H9 (cell line): ENCODE results near the gene CDCA7L. TPM values are rescaled to one million over a fixed set of nuclear protein-coding genes. Genes with fewer than 3 reads are reported as not detected.

Source experiments
- DNase-seq: peaks from one replicate; pipeline ENCODE4 v3.0.0-alpha.2; 2017
- H2AFZ ChIP-seq: one replicate; pipeline ENCODE4 v1.6.1; 2013; ENCODE audit warnings: mild to moderate bottlenecking, low read length, control low read depth, moderate library complexity
- H2AK5ac ChIP-seq: 2 replicates; pipeline ENCODE4 v1.6.1; 2013; ENCODE audit warnings: low read length, control low read depth, mixed read lengths; ENCODE audit not compliant: insufficient read length
- H2BK120ac ChIP-seq: one replicate; pipeline ENCODE4 v1.6.1; 2013; ENCODE audit warnings: low read depth, mild to moderate bottlenecking, low read length, control low read depth, inconsistent platforms; ENCODE audit not compliant: poor library complexity, severe bottlenecking
- H2BK12ac ChIP-seq: 2 replicates; pipeline ENCODE4 v1.6.1; 2013; ENCODE audit warnings: low read length, control low read depth, mixed read lengths, low read depth; ENCODE audit not compliant: insufficient read length
- H2BK15ac ChIP-seq: 2 replicates; pipeline ENCODE4 v1.6.1; 2013; ENCODE audit warnings: low read depth, low read length, control low read depth
- H2BK20ac ChIP-seq: one replicate; pipeline ENCODE4 v1.6.1; 2013; ENCODE audit warnings: low read depth, mild to moderate bottlenecking, low read length, control low read depth, inconsistent platforms; ENCODE audit not compliant: poor library complexity, severe bottlenecking
- H2BK5ac ChIP-seq: 2 replicates; pipeline ENCODE4 v1.6.1; 2013; ENCODE audit warnings: low read length, control low read depth, mixed read lengths; ENCODE audit not compliant: insufficient read length
- H3K14ac ChIP-seq: 2 replicates; pipeline ENCODE4 v1.6.1; 2013; ENCODE audit warnings: low read length, control low read depth; ENCODE audit not compliant: insufficient read depth
- H3K18ac ChIP-seq: 2 replicates; pipeline ENCODE4 v1.6.1; 2013; ENCODE audit warnings: low read depth, mild to moderate bottlenecking, mixed read lengths, low read length, control low read depth; ENCODE audit not compliant: insufficient read length
- H3K23ac ChIP-seq: 2 replicates; pipeline ENCODE4 v1.6.1; 2013; ENCODE audit warnings: low read length, control low read depth, mixed read lengths, low read depth; ENCODE audit not compliant: insufficient read length
- H3K23me2 ChIP-seq: 2 replicates; pipeline ENCODE4 v1.6.1; 2013; ENCODE audit warnings: low read depth, mild to moderate bottlenecking, mixed read lengths, low read length, control low read depth; ENCODE audit not compliant: insufficient read length, poor library complexity, severe bottlenecking
- H3K27ac ChIP-seq: 2 replicates; pipeline ENCODE4 v1.5.1; 2013; ENCODE audit warnings: low read length, control low read depth, mixed read lengths, low read depth; ENCODE audit not compliant: insufficient read length
- H3K27me3 ChIP-seq: 2 replicates; pipeline ENCODE4 v1.6.1; 2013; ENCODE audit warnings: low read length, control low read depth, inconsistent platforms; ENCODE audit not compliant: insufficient read depth
- H3K4ac ChIP-seq: 2 replicates; pipeline ENCODE4 v1.6.1; 2013; ENCODE audit warnings: low read depth, mild to moderate bottlenecking, control low read depth, inconsistent platforms, low read length, moderate library complexity
- H3K4me1 ChIP-seq: 2 replicates; pipeline ENCODE4 v1.6.1; 2013; ENCODE audit warnings: low read length, control low read depth, inconsistent platforms; ENCODE audit not compliant: insufficient read depth
- H3K4me2 ChIP-seq: 2 replicates; pipeline ENCODE4 v1.6.1; 2013; ENCODE audit warnings: low read length, control low read depth, mixed read lengths; ENCODE audit not compliant: insufficient read length, insufficient read depth
- H3K56ac ChIP-seq: 2 replicates; pipeline ENCODE4 v1.6.1; 2013; ENCODE audit warnings: low read depth, mild to moderate bottlenecking, mixed read lengths, low read length, control low read depth; ENCODE audit not compliant: insufficient read length
- H3K79me1 ChIP-seq: 2 replicates; pipeline ENCODE4 v1.6.1; 2013; ENCODE audit warnings: low read depth, mild to moderate bottlenecking, moderate library complexity, low read length, control low read depth, inconsistent platforms; ENCODE audit not compliant: insufficient read depth, poor library complexity, severe bottlenecking
- H3K79me2 ChIP-seq: 2 replicates; pipeline ENCODE4 v1.6.1; 2013; ENCODE audit warnings: low read length, control low read depth, inconsistent platforms; ENCODE audit not compliant: insufficient read depth
- H3K9ac ChIP-seq: 2 replicates; pipeline ENCODE4 v1.6.1; 2013; ENCODE audit warnings: low read length, control low read depth, mixed read lengths; ENCODE audit not compliant: insufficient read length; ENCODE audit errors: extremely low read depth
- H3K9me3 ChIP-seq: one replicate; pipeline ENCODE4 v1.6.1; 2013; ENCODE audit warnings: low read depth, low read length, inconsistent platforms; ENCODE audit not compliant: control insufficient read depth
- H3T11ph ChIP-seq: one replicate; pipeline ENCODE4 v1.6.1; 2013; ENCODE audit warnings: mild to moderate bottlenecking, low read length, control low read depth, inconsistent platforms
- H4K20me1 ChIP-seq: one replicate; pipeline ENCODE4 v1.6.1; 2013; ENCODE audit not compliant: control insufficient read depth, insufficient read length, insufficient read depth
- H4K5ac ChIP-seq: 2 replicates; pipeline ENCODE4 v1.6.1; 2013; ENCODE audit warnings: low read depth, mild to moderate bottlenecking, mixed read lengths, low read length, control low read depth; ENCODE audit not compliant: insufficient read length
- H4K8ac ChIP-seq: replicated peaks from 2 replicates; pipeline ENCODE4 v1.6.1; 2013; ENCODE audit warnings: low read length, control low read depth, mixed read lengths, low read depth; ENCODE audit not compliant: insufficient read length
- H4K91ac ChIP-seq: 2 replicates; pipeline ENCODE4 v1.6.1; 2013; ENCODE audit warnings: low read depth, mild to moderate bottlenecking, moderate library complexity, mixed read lengths, low read length, control low read depth; ENCODE audit not compliant: insufficient read length
- H3K27ac Mint-ChIP-seq, 3 experiments: 2 replicates in 2 of 3; 3 replicates in 1 of 3; pipeline ENCODE4 v1.8.0; 2020 to 2021; ENCODE audit warnings: mixed read lengths in 3 of 3, mild to moderate bottlenecking in 1 of 3, moderate library complexity in 1 of 3
- H3K27me3 Mint-ChIP-seq: 2 replicates; pipeline ENCODE4 v1.8.0; 2021; ENCODE audit warnings: low read depth, mild to moderate bottlenecking, moderate library complexity, mixed read lengths
- H3K36me3 Mint-ChIP-seq, 3 experiments: 2 replicates in 2 of 3; 3 replicates in 1 of 3; pipeline ENCODE4 v1.8.0; 2020 to 2021; ENCODE audit warnings: low read depth in 3 of 3, mixed read lengths in 3 of 3; ENCODE audit not compliant: insufficient read depth in 1 of 3
- H3K4me1 Mint-ChIP-seq, 2 experiments: 2 replicates each; pipeline ENCODE4 v1.8.0; 2020; ENCODE audit warnings: mixed read lengths in 2 of 2
- H3K4me3 Mint-ChIP-seq, 2 experiments: 2 replicates in 1 of 2; 3 replicates in 1 of 2; pipeline ENCODE4 v1.8.0; 2020 to 2021; ENCODE audit warnings: mild to moderate bottlenecking in 2 of 2, mixed read lengths in 2 of 2, moderate library complexity in 1 of 2
- H3K9me3 Mint-ChIP-seq, 2 experiments: 2 replicates in 1 of 2; 3 replicates in 1 of 2; pipeline ENCODE4 v1.8.0; 2020; ENCODE audit warnings: mild to moderate bottlenecking in 2 of 2, mixed read lengths in 2 of 2, moderate library complexity in 1 of 2
- CTCF ChIP-seq: fragments of 200-600 bp; sonication (generic); conservative IDR thresholded peaks from 3 replicates; pipeline ENCODE4 v1.8.0; 2021; ENCODE audit warnings: antibody characterized with exemption, mild to moderate bottlenecking
- WGBS: extraction: QIAGEN DNeasy Blood & Tissue Kit; methylation state at CpG from one replicate; pipeline ENCODE4 v1.1.7; 2013; ENCODE audit warnings: missing lambda C conversion rate, low lambda C conversion rate, mixed read lengths; ENCODE audit not compliant: insufficient read length; ENCODE audit errors: extremely low coverage; 5-methylcytosine and 5-hydroxymethylcytosine counted together
- total RNA-seq: library from RNA; stranded (reverse); gene quantifications from 2 replicates; pipeline ENCODE4 v1.2.1, GENCODE V29; 2021

Gene CDCA7L
- total RNA-seq, 1 experiment from 2014 or later, result 104 TPM

GRCh38 chr7:21916176-21916575 is 29.5 kb downstream of the CDCA7L start:
- no peak overlapping the region for H3T11ph ChIP-seq
- H4K8ac ChIP-seq, result no peak overlapping the region
- H3K4me1 ChIP-seq, result peaks cover 2% of the 10 kb centered on the region; the same call in 1 of the 2 replicates
- no peak overlapping the region for H2AK5ac ChIP-seq
- no peak overlapping the region for H3K18ac ChIP-seq
- no CpG with 5 or more reads among the region's 7 CpGs for WGBS
- H4K91ac ChIP-seq, result no peak overlapping the region
- TF ChIP-seq CTCF, result no peak
- H2AFZ ChIP-seq, result no peak overlapping the region
- no peak overlapping the region for H4K5ac ChIP-seq
- H2BK5ac ChIP-seq, result no peak overlapping the region
- peaks cover 33 to 39% of the 10 kb centered on the region in 2 experiments for H3K4me1 Mint-ChIP-seq
- no peak overlapping the region for H2BK12ac ChIP-seq
- no peak overlapping the region for H2BK120ac ChIP-seq
- no peak overlapping the region for H3K56ac ChIP-seq
- no peak overlapping the region for H3K9ac ChIP-seq
- H3K79me2 ChIP-seq, result peaks cover 12% of the 10 kb centered on the region; the same call in 1 of the 2 replicates
- H3K9me3 ChIP-seq, result no peaks in the 10 kb centered on the region
- no peak overlapping the region for H2BK20ac ChIP-seq
- H3K4me3 Mint-ChIP-seq, result no peak overlapping the region
- H3K4me2 ChIP-seq, result no peak overlapping the region
- peaks cover 38 to 50% (median 50%) of the 10 kb centered on the region in 3 experiments for H3K36me3 Mint-ChIP-seq
- no peaks in the 10 kb centered on the region for H3K9me3 Mint-ChIP-seq
- no peaks in the 10 kb centered on the region for H3K27me3 Mint-ChIP-seq
- no peak overlapping the region for H2BK15ac ChIP-seq
- H3K14ac ChIP-seq, result no peak overlapping the region
- no peaks in the 10 kb centered on the region for H3K27me3 ChIP-seq
- no peak overlapping the region for H3K27ac ChIP-seq
- no peaks in the 10 kb centered on the region for H4K20me1 ChIP-seq
- H3K27ac Mint-ChIP-seq, result no peak overlapping the region
- no peak for DNase-seq
- no peak overlapping the region for H3K4ac ChIP-seq
- H3K23me2 ChIP-seq, result no peaks in the 10 kb centered on the region
- H3K23ac ChIP-seq, result no peak overlapping the region
- peaks cover 3% of the 10 kb centered on the region for H3K79me1 ChIP-seq
